Measurements from ENCODE around the gene STEAP4. TPM values are rescaled to one million over a fixed set of nuclear protein-coding genes. Genes with fewer than 3 reads are reported as not detected.
"Not testable (repeated sequence)": the region's sequence is repeated elsewhere in the genome, so short reads cannot be mapped to it uniquely, and the experiment has no call there.

STEAP4 gene
- total RNA-seq, 1 donor: 5.4 TPM

- H3K4me1 ChIP-seq (ENCODE audit: insufficient read depth, low read length): no peaks in the 10 kb centered on the region
Measured at GRCh38 chr7:88262562-88262961, 44.1 kb downstream of the STEAP4 start.

GRCh38 chr7:88260719-88261118 lies 46.0 kb downstream of the STEAP4 start:
- no peak overlapping the region for H2AFZ ChIP-seq (ENCODE audit: low read length)
- no peaks in the 10 kb centered on the region for H3K27me3 ChIP-seq (ENCODE audit: insufficient read depth, low read length)
- no peaks in the 10 kb centered on the region for H3K79me2 ChIP-seq (ENCODE audit: insufficient read depth, low read length)
- no peak for DNase-seq (ENCODE audit: insufficient read length, low spot score, missing footprints)
- H3K27ac ChIP-seq (ENCODE audit: low read depth, low read length): no peak overlapping the region
- no peak for TF ChIP-seq CTCF (IDR thresholded peaks at IDR 0.05; ENCODE audit: extremely low read depth, low read depth, low read length)
- H4K20me1 ChIP-seq (ENCODE audit: insufficient read depth, low read length): no peaks in the 10 kb centered on the region
- H3K36me3 ChIP-seq (ENCODE audit: insufficient read depth, low read length): no peaks in the 10 kb centered on the region
- no peaks in the 10 kb centered on the region for H3K4me1 ChIP-seq (ENCODE audit: insufficient read depth, low read length)
- no peak overlapping the region for H3K4me2 ChIP-seq (ENCODE audit: insufficient read depth, low read length)
- H3K4me3 ChIP-seq (ENCODE audit: insufficient read depth, low read length): no peak overlapping the region
- H3K9me3 ChIP-seq (ENCODE audit: low read depth, low read length): no peaks in the 10 kb centered on the region

More at GRCh38 chr7:88262562-88262961, 44.1 kb downstream of the STEAP4 start:
- H3K79me2 ChIP-seq (ENCODE audit: insufficient read depth, low read length): no peaks in the 10 kb centered on the region
- H3K27ac ChIP-seq (ENCODE audit: low read depth, low read length): no peak overlapping the region
- H3K27me3 ChIP-seq (ENCODE audit: insufficient read depth, low read length): no peaks in the 10 kb centered on the region
- no peak for DNase-seq (ENCODE audit: insufficient read length, low spot score, missing footprints)
- H3K9me3 ChIP-seq (ENCODE audit: low read depth, low read length): no peaks in the 10 kb centered on the region
- H4K20me1 ChIP-seq (ENCODE audit: insufficient read depth, low read length): no peaks in the 10 kb centered on the region
- H3K4me2 ChIP-seq (ENCODE audit: insufficient read depth, low read length): no peak overlapping the region
- H2AFZ ChIP-seq (ENCODE audit: low read length): no peak overlapping the region
- no peak overlapping the region for H3K4me3 ChIP-seq (ENCODE audit: insufficient read depth, low read length)
- H3K36me3 ChIP-seq (ENCODE audit: insufficient read depth, low read length): no peaks in the 10 kb centered on the region
- TF ChIP-seq CTCF (IDR thresholded peaks at IDR 0.05; ENCODE audit: extremely low read depth, low read depth, low read length): no peak

- TF ChIP-seq CTCF (IDR thresholded peaks at IDR 0.05; ENCODE audit: extremely low read depth, low read depth, low read length): no peak
Measured at GRCh38 chr7:88259656-88260380, 46.9 kb downstream of the STEAP4 start.

GRCh38 chr7:88258296-88258695 lies 48.4 kb downstream of the STEAP4 start:
- H4K20me1 ChIP-seq (ENCODE audit: insufficient read depth, low read length); H3K4me1 ChIP-seq (ENCODE audit: insufficient read depth, low read length); H3K27me3 ChIP-seq (ENCODE audit: insufficient read depth, low read length); H2AFZ ChIP-seq (ENCODE audit: low read length); H3K27ac ChIP-seq (ENCODE audit: low read depth, low read length); DNase-seq (ENCODE audit: insufficient read length, low spot score, missing footprints); H3K9me3 ChIP-seq (ENCODE audit: low read depth, low read length); H3K4me3 ChIP-seq (ENCODE audit: insufficient read depth, low read length); H3K36me3 ChIP-seq (ENCODE audit: insufficient read depth, low read length); H3K4me2 ChIP-seq (ENCODE audit: insufficient read depth, low read length); H3K79me2 ChIP-seq (ENCODE audit: insufficient read depth, low read length): not testable (repeated sequence)

More at GRCh38 chr7:88259656-88260380, 46.9 kb downstream of the STEAP4 start:
- no peaks in the 10 kb centered on the region for H3K4me1 ChIP-seq (ENCODE audit: insufficient read depth, low read length)
- H4K20me1 ChIP-seq (ENCODE audit: insufficient read depth, low read length): no peaks in the 10 kb centered on the region
- no peaks in the 10 kb centered on the region for H3K79me2 ChIP-seq (ENCODE audit: insufficient read depth, low read length)
- no peaks in the 10 kb centered on the region for H3K27me3 ChIP-seq (ENCODE audit: insufficient read depth, low read length)
- no peak overlapping the region for H3K4me3 ChIP-seq (ENCODE audit: insufficient read depth, low read length)
- no peak overlapping the region for H2AFZ ChIP-seq (ENCODE audit: low read length)
- H3K27ac ChIP-seq (ENCODE audit: low read depth, low read length): no peak overlapping the region
- no peaks in the 10 kb centered on the region for H3K9me3 ChIP-seq (ENCODE audit: low read depth, low read length)
- no peak overlapping the region for H3K4me2 ChIP-seq (ENCODE audit: insufficient read depth, low read length)
- no peak for DNase-seq (ENCODE audit: insufficient read length, low spot score, missing footprints)
- no peaks in the 10 kb centered on the region for H3K36me3 ChIP-seq (ENCODE audit: insufficient read depth, low read length)
